GM18951 (cell line): ENCODE measurements around the gene GTF2A1.
"Not testable (repeated sequence)": the region's sequence is repeated elsewhere in the genome, so short reads cannot be mapped to it uniquely, and the experiment has no call there.

Experiments
- POLR2A ChIP-seq: IDR thresholded peaks from 4 replicates; pipeline ENCODE4 v1.6.1; 2011; ENCODE audit warnings: mild to moderate bottlenecking; ENCODE audit not compliant: insufficient read length, insufficient read depth; ENCODE audit errors: extremely low read depth
- in situ Hi-C: fragments of 300-500 bp; cut with MboI; formaldehyde crosslinking; loops from one replicate; pipeline ENCODE4 v1.12.0; 2022; ENCODE audit warnings: low sequenced_read_pairs, mixed read lengths, inconsistent platforms; ENCODE audit not compliant: unreplicated experiment

GTF2A1 gene

GRCh38 chr14:81245771-81246170 is 25.0 kb upstream of the GTF2A1 start:
- in situ Hi-C loops: no loop called here
- TF ChIP-seq POLR2A: no peak

GRCh38 chr14:81244431-81244830 is 23.7 kb upstream of the GTF2A1 start:
- in situ Hi-C loops: not testable (repeated sequence)

GRCh38 chr14:81243499-81243898 is 22.7 kb upstream of the GTF2A1 start:
- in situ Hi-C loops: no loop called here
- no peak for TF ChIP-seq POLR2A

- in situ Hi-C loops: not testable (repeated sequence)
Observed at GRCh38 chr14:81236849-81237248, 16.1 kb upstream of the GTF2A1 start.

- in situ Hi-C loops: no loop called here
- no peak for TF ChIP-seq POLR2A
Observed at GRCh38 chr14:81236138-81236537, 15.4 kb upstream of the GTF2A1 start.

- in situ Hi-C loops: no loop called here
- no peak for TF ChIP-seq POLR2A
Observed at GRCh38 chr14:81235096-81235495, 14.3 kb upstream of the GTF2A1 start.

GRCh38 chr14:81234278-81234677 is 13.5 kb upstream of the GTF2A1 start:
- in situ Hi-C loops: no loop called here
- TF ChIP-seq POLR2A: no peak

- in situ Hi-C loops: no loop called here
Observed at GRCh38 chr14:81233615-81234014, 12.9 kb upstream of the GTF2A1 start.

GRCh38 chr14:81231540-81231939 is 10.8 kb upstream of the GTF2A1 start:
- no peak for TF ChIP-seq POLR2A
- in situ Hi-C loops: no loop called here

More at GRCh38 chr14:81233615-81234014, 12.9 kb upstream of the GTF2A1 start:
- TF ChIP-seq POLR2A: no peak

- no peak for TF ChIP-seq POLR2A
- in situ Hi-C loops: no loop called here
Observed at GRCh38 chr14:81224222-81224621, 3.5 kb upstream of the GTF2A1 start.

GRCh38 chr14:81223788-81224187 is 3.0 kb upstream of the GTF2A1 start:
- in situ Hi-C loops: not testable (repeated sequence)

- no peak for TF ChIP-seq POLR2A
- in situ Hi-C loops: no loop called here
Observed at GRCh38 chr14:81222691-81223090, 1.9 kb upstream of the GTF2A1 start.

GRCh38 chr14:81222126-81222525 is 1.4 kb upstream of the GTF2A1 start:
- no peak for TF ChIP-seq POLR2A
- in situ Hi-C loops: no loop called here

- in situ Hi-C loops: no loop called here
- TF ChIP-seq POLR2A: no peak
Observed at GRCh38 chr14:81221579-81222102, 882 bp upstream of the GTF2A1 start.

GRCh38 chr14:81220580-81220829 is 254 bp downstream of the GTF2A1 start:
- in situ Hi-C loops: no loop called here
- no peak for TF ChIP-seq POLR2A
